Cardiac muscle cell (in vitro differentiated cells and primary cell): ENCODE measurements around the gene ITPRIP. TPM values are rescaled to one million over a fixed set of nuclear protein-coding genes. Genes with fewer than 3 reads are reported as not detected.

ENCODE experiments used
- DNase-seq, 2 donors: peaks; one replicate each; pipeline versions ENCODE4 v3.0.0 to v3.0.0-alpha.2; 2010 to 2017; ENCODE audit warnings: low read depth in 1 of 2, low spot score in 1 of 2
- H3K27ac ChIP-seq: fragments of 200-600 bp; sonication (generic); 2 replicates; pipeline ENCODE4 v1.5.1; 2016
- H3K27me3 ChIP-seq: fragments of 200-600 bp; sonication (generic); 2 replicates; pipeline ENCODE4 v1.6.0; 2016; ENCODE audit warnings: control low read depth
- H3K36me3 ChIP-seq: fragments of 200-600 bp; sonication (generic); 2 replicates; pipeline ENCODE4 v1.5.1; 2016; ENCODE audit warnings: control low read depth
- H3K4me1 ChIP-seq: fragments of 200-600 bp; sonication (generic); 2 replicates; pipeline ENCODE4 v1.8.1; 2017; ENCODE audit warnings: low read depth, mild to moderate bottlenecking, mixed run types
- H3K4me3 ChIP-seq: fragments of 200-600 bp; sonication (generic); 2 replicates; pipeline ENCODE4 v1.5.1; 2016; ENCODE audit warnings: mild to moderate bottlenecking
- H3K9me3 ChIP-seq: fragments of 200-600 bp; sonication (generic); 2 replicates; pipeline ENCODE4 v1.5.1; 2017; ENCODE audit warnings: low read depth, mild to moderate bottlenecking, control low read depth
- CTCF ChIP-seq: IDR thresholded peaks from 2 replicates; pipeline ENCODE4 v1.5.1; 2012; ENCODE audit warnings: low read depth, mild to moderate bottlenecking, low read length
- polyA plus RNA-seq: library from polyadenylated mRNA; unstranded; fragments of >200 nt; fragmentation: Nextera tagmentation; extraction: Ambion mirVana; gene quantifications from 2 replicates; pipeline ENCODE4 v1.2.1, GENCODE V29; 2016
- total RNA-seq: library from RNA; depleted of rRNA; stranded (reverse); fragments of >200 nt; gene quantifications from 2 replicates; pipeline ENCODE4 v1.2.3, GENCODE V29; 2016

ITPRIP gene
- total and polyA plus RNA-seq, 2 experiments from 2014 or later = 19.0 to 20.1 TPM

GRCh38 chr10:104315486-104315921, 22.8 kb downstream of the ITPRIP start:
- TF ChIP-seq CTCF = no peak
- DNase-seq = no peak
- peaks cover 12% of the 10 kb centered on the region for H3K4me1 ChIP-seq
- H3K27ac ChIP-seq = no peak overlapping the region
- H3K9me3 ChIP-seq = no peaks in the 10 kb centered on the region
- H3K27me3 ChIP-seq = no peaks in the 10 kb centered on the region
- peaks cover 16% of the 10 kb centered on the region for H3K36me3 ChIP-seq
- no peak overlapping the region for H3K4me3 ChIP-seq

- Histone ChIP-seq H3K27me3 (no peaks in the 10 kb centered on the region), H3K27ac (no peak overlapping the region), H3K36me3 (peaks cover 16% of the 10 kb centered on the region), H3K4me1 (peaks cover 10% of the 10 kb centered on the region), H3K4me3 (no peak overlapping the region), H3K9me3 (no peaks in the 10 kb centered on the region)
- DNase-seq = no peak
- no peak for TF ChIP-seq CTCF
These were observed 23.4 kb downstream of the ITPRIP start for GRCh38 chr10:104314591-104315485.

GRCh38 chr10:104311184-104311720, 27.0 kb downstream of the ITPRIP start:
- H3K4me3 ChIP-seq = no peak overlapping the region
- TF ChIP-seq CTCF = no peak
- peaks cover 9% of the 10 kb centered on the region for H3K4me1 ChIP-seq
- H3K9me3 ChIP-seq = no peaks in the 10 kb centered on the region
- DNase-seq = no peak
- peak overlapping the region; percentile 70 for H3K27ac ChIP-seq
- H3K36me3 ChIP-seq = peaks cover 16% of the 10 kb centered on the region
- H3K27me3 ChIP-seq = no peaks in the 10 kb centered on the region

GRCh38 chr10:104309980-104310978, 28.0 kb downstream of the ITPRIP start:
- TF ChIP-seq CTCF = no peak
- Histone ChIP-seq H3K36me3 (peaks cover 12% of the 10 kb centered on the region), H3K27me3 (no peaks in the 10 kb centered on the region), H3K4me1 (peaks cover 11% of the 10 kb centered on the region), H3K4me3 (no peak overlapping the region), H3K9me3 (no peaks in the 10 kb centered on the region), H3K27ac (peak overlapping the region; percentile 70)
- peak in 1 of 2 donors; percentile 79 for DNase-seq

GRCh38 chr10:104308439-104308903, 29.8 kb downstream of the ITPRIP start:
- H3K36me3 ChIP-seq = peaks cover 1% of the 10 kb centered on the region
- no peak for TF ChIP-seq CTCF
- no peaks in the 10 kb centered on the region for H3K9me3 ChIP-seq
- peak overlapping the region; percentile 25 for H3K27ac ChIP-seq
- H3K4me3 ChIP-seq = no peak overlapping the region
- DNase-seq = no peak
- peaks cover 17% of the 10 kb centered on the region for H3K4me1 ChIP-seq
- H3K27me3 ChIP-seq = no peaks in the 10 kb centered on the region
